ENCODE measurements around the gene LPP.

GRCh38 chr3:188923671-188924070, 769.7 kb downstream of the LPP start:
- TF ChIP-seq CTCF (IDR thresholded peaks at IDR 0.05 in 4 of 5, conservative IDR thresholded peaks at IDR 0.05 in 1 of 5) = no peak
- no peak for TF ChIP-seq POLR2A (IDR thresholded peaks at IDR 0.05)

All from gastrocnemius medialis (tissue), 4 donors.